Measurements from ENCODE around the gene C1orf21.

Gene C1orf21

GRCh38 chr1:184462990-184463389, 76.2 kb downstream of the C1orf21 start:
- FAIRE-seq (no peak), DNase-seq (ENCODE audit: insufficient read length, low spot score) (no peak)
- no peak for TF ChIP-seq POLR2A (IDR thresholded peaks at IDR 0.05; ENCODE audit: low read depth, low read length)

- no peak for DNase-seq (ENCODE audit: insufficient read length, low spot score)
- TF ChIP-seq POLR2A (IDR thresholded peaks at IDR 0.05; ENCODE audit: low read depth, low read length), result no peak
- no peak for FAIRE-seq
These were observed 76.9 kb downstream of the C1orf21 start for GRCh38 chr1:184463680-184464079.

GRCh38 chr1:184464757-184465156, 77.9 kb downstream of the C1orf21 start:
- FAIRE-seq (no peak), DNase-seq (ENCODE audit: insufficient read length, low spot score) (no peak)
- no peak for TF ChIP-seq POLR2A (IDR thresholded peaks at IDR 0.05; ENCODE audit: low read depth, low read length)

- no peak for FAIRE-seq
These were observed 78.8 kb downstream of the C1orf21 start for GRCh38 chr1:184465489-184466146.

GRCh38 chr1:184467295-184467694, 80.5 kb downstream of the C1orf21 start:
- TF ChIP-seq POLR2A (IDR thresholded peaks at IDR 0.05; ENCODE audit: low read depth, low read length), result no peak
- DNase-seq (ENCODE audit: insufficient read length, low spot score) (no peak), FAIRE-seq (no peak)

More at GRCh38 chr1:184465489-184466146, 78.8 kb downstream of the C1orf21 start:
- no peak for TF ChIP-seq POLR2A (IDR thresholded peaks at IDR 0.05; ENCODE audit: low read depth, low read length)
- DNase-seq (ENCODE audit: insufficient read length, low spot score), result no peak

- TF ChIP-seq POLR2A (IDR thresholded peaks at IDR 0.05; ENCODE audit: low read depth, low read length), result no peak
- no peak for FAIRE-seq
- DNase-seq (ENCODE audit: insufficient read length, low spot score), result no peak
These were observed 82.6 kb downstream of the C1orf21 start for GRCh38 chr1:184469396-184469795.

GRCh38 chr1:184471686-184472085, 84.9 kb downstream of the C1orf21 start:
- DNase-seq (ENCODE audit: insufficient read length, low spot score), result no peak
- TF ChIP-seq POLR2A (IDR thresholded peaks at IDR 0.05; ENCODE audit: low read depth, low read length), result no peak
- FAIRE-seq, result no peak

- DNase-seq (ENCODE audit: insufficient read length, low spot score) (no peak), FAIRE-seq (no peak)
- TF ChIP-seq POLR2A (IDR thresholded peaks at IDR 0.05; ENCODE audit: low read depth, low read length), result no peak
These were observed 85.3 kb downstream of the C1orf21 start for GRCh38 chr1:184472136-184472535.

GRCh38 chr1:184473176-184473966, 86.5 kb downstream of the C1orf21 start:
- TF ChIP-seq POLR2A (IDR thresholded peaks at IDR 0.05; ENCODE audit: low read depth, low read length), result no peak
- DNase-seq (ENCODE audit: insufficient read length, low spot score) (no peak), FAIRE-seq (no peak)

- no peak for DNase-seq (ENCODE audit: insufficient read length, low spot score)
- FAIRE-seq, result no peak
- no peak for TF ChIP-seq POLR2A (IDR thresholded peaks at IDR 0.05; ENCODE audit: low read depth, low read length)
These were observed 89.4 kb downstream of the C1orf21 start for GRCh38 chr1:184476187-184476586.

GRCh38 chr1:184479435-184480167, 92.8 kb downstream of the C1orf21 start:
- DNase-seq (ENCODE audit: insufficient read length, low spot score) (no peak), FAIRE-seq (no peak)
- no peak for TF ChIP-seq POLR2A (IDR thresholded peaks at IDR 0.05; ENCODE audit: low read depth, low read length)

GRCh38 chr1:184480736-184481135, 93.9 kb downstream of the C1orf21 start:
- DNase-seq (ENCODE audit: insufficient read length, low spot score), result no peak
- no peak for TF ChIP-seq POLR2A (IDR thresholded peaks at IDR 0.05; ENCODE audit: low read depth, low read length)
- FAIRE-seq, result no peak

- FAIRE-seq, result no peak
- DNase-seq (ENCODE audit: insufficient read length, low spot score), result no peak
- TF ChIP-seq POLR2A (IDR thresholded peaks at IDR 0.05; ENCODE audit: low read depth, low read length), result no peak
These were observed 95.3 kb downstream of the C1orf21 start for GRCh38 chr1:184482136-184482535.

- FAIRE-seq, result no peak
- no peak for DNase-seq (ENCODE audit: insufficient read length, low spot score)
- no peak for TF ChIP-seq POLR2A (IDR thresholded peaks at IDR 0.05; ENCODE audit: low read depth, low read length)
These were observed 96.4 kb downstream of the C1orf21 start for GRCh38 chr1:184483101-184483683.
